Measurements from ENCODE around the gene CARD11. TPM values are rescaled to one million over a fixed set of nuclear protein-coding genes. Genes with fewer than 3 reads are reported as not detected.

CARD11 gene
- polyA plus RNA-seq, 1 donor from 2014 or later: not detected

DNA sequence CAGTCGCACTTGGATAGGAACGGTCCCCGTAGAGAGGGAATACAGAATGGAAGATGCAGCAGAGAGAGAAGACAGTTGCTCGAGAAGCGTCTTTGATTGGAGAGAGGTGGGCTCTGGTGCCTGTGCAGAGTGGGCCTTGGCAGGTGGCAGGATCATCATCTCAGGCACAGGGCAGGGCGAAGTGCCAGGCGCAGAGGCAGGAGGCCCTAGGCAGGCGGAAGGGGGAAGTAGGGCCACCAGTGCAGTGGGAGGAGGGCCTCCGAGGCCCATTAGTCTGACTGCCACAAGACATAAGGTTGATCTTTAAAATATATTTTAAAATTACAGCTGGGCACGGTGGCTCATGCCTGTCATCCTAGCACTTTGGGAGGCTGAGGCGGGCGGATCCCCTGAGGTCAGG, 10.1 kb downstream of the CARD11 start:
- Histone ChIP-seq H3K9ac (ENCODE audit: low read length) (no peak overlapping the region), H2AFZ (ENCODE audit: low read depth, low read length) (no peak overlapping the region), H3F3A (ENCODE audit: insufficient read depth, low read length, poor library complexity, severe bottlenecking) (no peaks in the 10 kb centered on the region), H3K9me2 (ENCODE audit: insufficient read depth, low read length) (no peaks in the 10 kb centered on the region), H3K27me3 (ENCODE audit: insufficient read depth, low read depth, low read length) (no peaks in the 10 kb centered on the region), H3K27ac (ENCODE audit: low read length) (no peak overlapping the region), H3K9me3 (ENCODE audit: low read length) (no peaks in the 10 kb centered on the region), H3K79me2 (replicated peaks; ENCODE audit: insufficient read depth, low read length) (no peaks in the 10 kb centered on the region), H3K4me2 (ENCODE audit: low read length) (no peak overlapping the region), H3K36me3 (ENCODE audit: insufficient read depth, low read length) (no peaks in the 10 kb centered on the region), H3K4me3 (ENCODE audit: low read length) (no peak overlapping the region), H4K20me1 (ENCODE audit: insufficient read depth) (no peaks in the 10 kb centered on the region)
- TF ChIP-seq, protein P1, sequence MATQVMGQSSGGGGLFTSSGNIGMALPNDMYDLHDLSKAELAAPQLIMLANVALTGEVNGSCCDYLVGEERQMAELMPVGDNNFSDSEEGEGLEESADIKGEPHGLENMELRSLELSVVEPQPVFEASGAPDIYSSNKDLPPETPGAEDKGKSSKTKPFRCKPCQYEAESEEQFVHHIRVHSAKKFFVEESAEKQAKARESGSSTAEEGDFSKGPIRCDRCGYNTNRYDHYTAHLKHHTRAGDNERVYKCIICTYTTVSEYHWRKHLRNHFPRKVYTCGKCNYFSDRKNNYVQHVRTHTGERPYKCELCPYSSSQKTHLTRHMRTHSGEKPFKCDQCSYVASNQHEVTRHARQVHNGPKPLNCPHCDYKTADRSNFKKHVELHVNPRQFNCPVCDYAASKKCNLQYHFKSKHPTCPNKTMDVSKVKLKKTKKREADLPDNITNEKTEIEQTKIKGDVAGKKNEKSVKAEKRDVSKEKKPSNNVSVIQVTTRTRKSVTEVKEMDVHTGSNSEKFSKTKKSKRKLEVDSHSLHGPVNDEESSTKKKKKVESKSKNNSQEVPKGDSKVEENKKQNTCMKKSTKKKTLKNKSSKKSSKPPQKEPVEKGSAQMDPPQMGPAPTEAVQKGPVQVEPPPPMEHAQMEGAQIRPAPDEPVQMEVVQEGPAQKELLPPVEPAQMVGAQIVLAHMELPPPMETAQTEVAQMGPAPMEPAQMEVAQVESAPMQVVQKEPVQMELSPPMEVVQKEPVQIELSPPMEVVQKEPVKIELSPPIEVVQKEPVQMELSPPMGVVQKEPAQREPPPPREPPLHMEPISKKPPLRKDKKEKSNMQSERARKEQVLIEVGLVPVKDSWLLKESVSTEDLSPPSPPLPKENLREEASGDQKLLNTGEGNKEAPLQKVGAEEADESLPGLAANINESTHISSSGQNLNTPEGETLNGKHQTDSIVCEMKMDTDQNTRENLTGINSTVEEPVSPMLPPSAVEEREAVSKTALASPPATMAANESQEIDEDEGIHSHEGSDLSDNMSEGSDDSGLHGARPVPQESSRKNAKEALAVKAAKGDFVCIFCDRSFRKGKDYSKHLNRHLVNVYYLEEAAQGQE (IDR thresholded peaks at IDR 0.05; ENCODE audit: borderline replicate concordance): no peak
- TF ChIP-seq MXI1 (conservative IDR thresholded peaks at IDR 0.05; ENCODE audit: poor library complexity, severe bottlenecking): no peak
- TF ChIP-seq TAF1 (IDR thresholded peaks at IDR 0.05; ENCODE audit: low read depth): no peak
- TF ChIP-seq SMC3 (conservative IDR thresholded peaks at IDR 0.05; ENCODE audit: poor library complexity): no peak
- no peak for TF ChIP-seq RAD21 (conservative IDR thresholded peaks at IDR 0.05)
- TF ChIP-seq EZH2 (IDR thresholded peaks at IDR 0.05; ENCODE audit: borderline replicate concordance, insufficient read depth, low read length, poor library complexity, severe bottlenecking): no peak
- TF ChIP-seq, protein P2, sequence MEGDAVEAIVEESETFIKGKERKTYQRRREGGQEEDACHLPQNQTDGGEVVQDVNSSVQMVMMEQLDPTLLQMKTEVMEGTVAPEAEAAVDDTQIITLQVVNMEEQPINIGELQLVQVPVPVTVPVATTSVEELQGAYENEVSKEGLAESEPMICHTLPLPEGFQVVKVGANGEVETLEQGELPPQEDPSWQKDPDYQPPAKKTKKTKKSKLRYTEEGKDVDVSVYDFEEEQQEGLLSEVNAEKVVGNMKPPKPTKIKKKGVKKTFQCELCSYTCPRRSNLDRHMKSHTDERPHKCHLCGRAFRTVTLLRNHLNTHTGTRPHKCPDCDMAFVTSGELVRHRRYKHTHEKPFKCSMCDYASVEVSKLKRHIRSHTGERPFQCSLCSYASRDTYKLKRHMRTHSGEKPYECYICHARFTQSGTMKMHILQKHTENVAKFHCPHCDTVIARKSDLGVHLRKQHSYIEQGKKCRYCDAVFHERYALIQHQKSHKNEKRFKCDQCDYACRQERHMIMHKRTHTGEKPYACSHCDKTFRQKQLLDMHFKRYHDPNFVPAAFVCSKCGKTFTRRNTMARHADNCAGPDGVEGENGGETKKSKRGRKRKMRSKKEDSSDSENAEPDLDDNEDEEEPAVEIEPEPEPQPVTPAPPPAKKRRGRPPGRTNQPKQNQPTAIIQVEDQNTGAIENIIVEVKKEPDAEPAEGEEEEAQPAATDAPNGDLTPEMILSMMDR (IDR thresholded peaks at IDR 0.05; ENCODE audit: poor library complexity, severe bottlenecking): no peak
- TF ChIP-seq POLR2AphosphoS5 (IDR thresholded peaks at IDR 0.05): no peak
- TF ChIP-seq EP300 (conservative IDR thresholded peaks at IDR 0.05; ENCODE audit: poor library complexity, severe bottlenecking): no peak

DNA sequence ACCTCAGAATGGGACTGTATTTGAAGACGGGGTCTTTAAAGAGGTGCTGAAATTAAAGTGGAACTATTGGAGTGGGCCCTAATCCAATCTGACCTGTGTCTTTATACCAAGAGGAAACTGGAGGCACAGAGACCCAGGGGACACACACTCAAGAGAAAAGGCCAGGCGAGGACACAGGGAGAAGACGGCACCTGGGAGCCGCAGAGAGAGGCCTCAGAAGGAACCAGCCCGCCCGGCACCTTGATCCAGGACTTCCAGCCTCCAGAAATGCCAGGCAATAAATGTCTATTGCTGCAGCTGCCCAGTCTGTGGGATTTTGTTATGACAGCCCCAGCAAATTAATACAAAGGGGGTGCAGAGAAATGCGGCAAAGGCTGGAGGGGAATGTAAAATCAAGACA, 10.5 kb downstream of the CARD11 start:
- H3K27me3 ChIP-seq (ENCODE audit: insufficient read depth, low read depth, low read length): no peaks in the 10 kb centered on the region
- H3K9me2 ChIP-seq (ENCODE audit: insufficient read depth, low read length): no peaks in the 10 kb centered on the region
- TF ChIP-seq TAF1 (IDR thresholded peaks at IDR 0.05; ENCODE audit: low read depth) (no peak), EZH2 (IDR thresholded peaks at IDR 0.05; ENCODE audit: borderline replicate concordance, insufficient read depth, low read length, poor library complexity, severe bottlenecking) (no peak), POLR2AphosphoS5 (IDR thresholded peaks at IDR 0.05) (no peak), MXI1 (conservative IDR thresholded peaks at IDR 0.05; ENCODE audit: poor library complexity, severe bottlenecking) (no peak), RAD21 (conservative IDR thresholded peaks at IDR 0.05) (no peak), EP300 (conservative IDR thresholded peaks at IDR 0.05; ENCODE audit: poor library complexity, severe bottlenecking) (no peak), SMC3 (conservative IDR thresholded peaks at IDR 0.05; ENCODE audit: poor library complexity) (no peak)
- TF ChIP-seq, protein P1 (IDR thresholded peaks at IDR 0.05; ENCODE audit: borderline replicate concordance): no peak
- TF ChIP-seq, protein P2 (IDR thresholded peaks at IDR 0.05; ENCODE audit: poor library complexity, severe bottlenecking): no peak
- no peaks in the 10 kb centered on the region for H3F3A ChIP-seq (ENCODE audit: insufficient read depth, low read length, poor library complexity, severe bottlenecking)
- no peak overlapping the region for H3K4me3 ChIP-seq (ENCODE audit: low read length)
- no peak overlapping the region for H2AFZ ChIP-seq (ENCODE audit: low read depth, low read length)
- H4K20me1 ChIP-seq (ENCODE audit: insufficient read depth): no peaks in the 10 kb centered on the region
- H3K27ac ChIP-seq (ENCODE audit: low read length): no peak overlapping the region
- H3K79me2 ChIP-seq (replicated peaks; ENCODE audit: insufficient read depth, low read length): no peaks in the 10 kb centered on the region
- H3K36me3 ChIP-seq (ENCODE audit: insufficient read depth, low read length): no peaks in the 10 kb centered on the region
- H3K4me2 ChIP-seq (ENCODE audit: low read length): no peak overlapping the region
- H3K9me3 ChIP-seq (ENCODE audit: low read length): no peaks in the 10 kb centered on the region
- H3K9ac ChIP-seq (ENCODE audit: low read length): no peak overlapping the region
